Astrocyte of the cerebellum (primary cell): ENCODE results near the gene TSPAN31.

Experiments used
- DNase-seq: peaks from one replicate; pipeline ENCODE4 v3.0.0-alpha.2; 2011; ENCODE audit warnings: low read depth
- H3K4me3 ChIP-seq: 2 replicates; pipeline ENCODE4 v1.5.1; 2011; ENCODE audit warnings: mild to moderate bottlenecking, low read depth, low read length, moderate library complexity
- in situ Hi-C: cut with HindIII; loops from 2 replicates; pipeline ENCODE4 v1.10.0; 2017; ENCODE audit warnings: low sequenced_read_pairs
- TF ChIP-seq, protein P1 (sequence below): IDR thresholded peaks from 2 replicates; pipeline ENCODE4 v1.5.1; 2012; ENCODE audit warnings: low read length, low read depth, moderate library complexity, mild to moderate bottlenecking; ENCODE audit errors: missing control alignments

TSPAN31 gene

DNA sequence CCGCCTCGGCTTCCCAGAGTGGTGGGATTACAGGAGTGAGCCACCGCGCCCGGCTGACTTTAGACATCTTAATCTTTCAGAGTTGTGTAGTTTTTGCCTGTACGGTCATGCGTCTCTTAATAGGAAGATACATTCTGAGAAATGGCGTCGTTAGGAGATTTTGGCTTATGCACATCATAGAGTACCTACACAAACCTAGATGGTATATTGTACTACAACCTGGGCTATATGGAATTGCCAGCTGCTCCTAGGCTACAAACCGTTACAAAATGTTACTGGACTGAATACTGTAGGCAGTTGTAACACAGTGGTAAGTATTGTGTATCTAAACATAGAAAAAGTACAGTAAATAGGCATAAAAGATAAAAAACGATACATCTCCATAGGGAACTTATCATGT, 39.0 kb downstream of the TSPAN31 start:
- no peak for DNase-seq
- in situ Hi-C loops, result no loop called here
- TF ChIP-seq, protein P1, sequence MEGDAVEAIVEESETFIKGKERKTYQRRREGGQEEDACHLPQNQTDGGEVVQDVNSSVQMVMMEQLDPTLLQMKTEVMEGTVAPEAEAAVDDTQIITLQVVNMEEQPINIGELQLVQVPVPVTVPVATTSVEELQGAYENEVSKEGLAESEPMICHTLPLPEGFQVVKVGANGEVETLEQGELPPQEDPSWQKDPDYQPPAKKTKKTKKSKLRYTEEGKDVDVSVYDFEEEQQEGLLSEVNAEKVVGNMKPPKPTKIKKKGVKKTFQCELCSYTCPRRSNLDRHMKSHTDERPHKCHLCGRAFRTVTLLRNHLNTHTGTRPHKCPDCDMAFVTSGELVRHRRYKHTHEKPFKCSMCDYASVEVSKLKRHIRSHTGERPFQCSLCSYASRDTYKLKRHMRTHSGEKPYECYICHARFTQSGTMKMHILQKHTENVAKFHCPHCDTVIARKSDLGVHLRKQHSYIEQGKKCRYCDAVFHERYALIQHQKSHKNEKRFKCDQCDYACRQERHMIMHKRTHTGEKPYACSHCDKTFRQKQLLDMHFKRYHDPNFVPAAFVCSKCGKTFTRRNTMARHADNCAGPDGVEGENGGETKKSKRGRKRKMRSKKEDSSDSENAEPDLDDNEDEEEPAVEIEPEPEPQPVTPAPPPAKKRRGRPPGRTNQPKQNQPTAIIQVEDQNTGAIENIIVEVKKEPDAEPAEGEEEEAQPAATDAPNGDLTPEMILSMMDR, result no peak
- no peak overlapping the region for H3K4me3 ChIP-seq

DNA sequence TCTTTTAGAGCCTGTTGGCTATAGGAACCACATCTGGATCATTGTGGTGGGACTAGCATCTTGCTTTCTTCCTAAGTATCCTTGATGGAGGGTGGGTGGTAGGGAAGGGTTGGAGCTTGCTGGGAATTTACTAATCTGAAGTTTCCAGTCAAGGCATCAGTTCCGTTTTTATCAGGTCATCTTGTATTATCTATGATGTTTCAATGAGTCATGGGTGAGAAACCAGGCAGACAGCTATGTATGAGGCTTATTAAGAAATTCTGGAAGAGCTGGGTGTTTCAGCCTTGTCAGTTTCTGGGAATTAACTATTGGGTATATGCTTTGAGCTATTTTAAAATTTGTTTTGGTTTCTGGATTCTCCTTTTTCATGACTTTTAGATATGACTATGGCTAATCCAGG, 49.1 kb downstream of the TSPAN31 start:
- DNase-seq, result no peak
- H3K4me3 ChIP-seq, result no peak overlapping the region
- TF ChIP-seq, protein P1, result no peak
- in situ Hi-C loops, result no loop called here

DNA sequence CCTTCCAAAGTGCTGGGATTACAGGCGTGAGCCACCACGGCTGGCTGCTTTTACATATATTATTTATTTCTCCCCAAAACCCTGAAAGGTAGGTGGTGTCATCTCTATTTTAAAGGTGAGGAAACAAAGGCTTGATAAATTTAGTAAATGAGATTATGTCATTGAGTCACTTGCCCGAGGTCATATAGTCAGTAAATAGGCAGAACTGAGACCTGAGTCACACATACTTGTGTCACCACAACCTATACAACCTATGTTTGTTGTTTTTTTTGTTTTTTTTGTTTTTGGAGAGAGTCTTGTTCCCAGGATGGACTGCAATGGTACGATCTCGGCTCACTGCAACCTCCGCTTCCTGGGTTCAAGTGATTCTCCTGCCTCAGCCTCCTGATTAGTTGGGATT, 50.5 kb downstream of the TSPAN31 start:
- in situ Hi-C loops, result no loop called here
- TF ChIP-seq, protein P1, result no peak
- DNase-seq, result no peak
- H3K4me3 ChIP-seq, result no peak overlapping the region

DNA sequence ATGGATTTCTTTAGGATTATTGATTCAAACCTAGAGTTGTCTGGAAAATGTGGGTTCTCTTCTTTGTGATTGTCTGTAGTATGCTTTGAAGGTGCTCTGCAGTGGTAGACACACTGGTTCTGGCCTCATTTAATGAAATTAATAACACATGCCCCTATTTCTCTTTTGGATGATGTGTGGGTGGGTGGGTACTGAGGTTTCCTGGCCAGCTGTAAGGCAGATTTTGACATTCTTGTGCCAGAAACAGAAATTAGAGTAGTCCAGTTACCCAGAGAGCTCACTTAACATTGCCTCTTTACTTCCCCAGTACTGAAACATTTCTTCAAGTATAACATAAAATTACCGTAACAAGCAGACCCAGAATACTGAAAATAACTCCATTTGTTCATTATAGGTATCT, 52.2 kb downstream of the TSPAN31 start:
- H3K4me3 ChIP-seq, result no peak overlapping the region
- TF ChIP-seq, protein P1, result no peak
- no peak for DNase-seq
- in situ Hi-C loops, result no loop called here

DNA sequence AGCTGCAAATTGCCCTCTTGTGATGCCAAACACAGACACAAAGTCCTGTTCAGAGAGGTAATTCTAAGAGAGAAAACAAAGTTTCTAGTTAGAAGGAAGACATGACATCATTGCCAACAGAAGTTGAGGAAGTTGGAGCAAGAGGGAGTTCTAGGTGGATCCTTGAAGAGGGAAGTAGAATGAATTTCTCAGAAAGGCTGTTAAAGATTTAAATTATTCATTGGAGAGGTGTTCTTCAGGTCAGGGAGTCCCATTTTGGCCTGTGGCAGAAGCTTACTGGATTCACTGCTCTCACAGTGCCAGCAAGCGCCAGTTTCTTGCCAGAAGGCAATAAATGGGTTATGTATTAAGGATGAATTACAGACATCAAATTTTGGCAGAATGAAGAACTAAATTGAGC, 53.1 kb downstream of the TSPAN31 start:
- DNase-seq, result no peak
- in situ Hi-C loops, result no loop called here
- TF ChIP-seq, protein P1, result no peak
- H3K4me3 ChIP-seq, result no peak overlapping the region
